Peyer's patch (tissue), 4 donors: Measurements from ENCODE around the gene FHL1.

Experiments
- POLR2A ChIP-seq, 2 donors: fragments of 450-650 bp; IDR thresholded peaks; one replicate each; pipeline ENCODE4 v1.5.1; 2017; ENCODE audit warnings: antibody characterized with exemption in 2 of 2, mild to moderate bottlenecking in 2 of 2, moderate library complexity in 2 of 2
- TF ChIP-seq, protein P1 (sequence below), 6 experiments: fragments of 450-650 bp in 4 of 6; fragments of 200-600 bp in 2 of 6; sonication (generic) in 1 of 6; IDR thresholded peaks; one replicate each; pipeline ENCODE4 v1.5.1; 2017 to 2019; ENCODE audit warnings: antibody characterized with exemption in 6 of 6, mild to moderate bottlenecking in 3 of 6, moderate library complexity in 1 of 6

GRCh38 chrX:136205882-136206380 is 58.6 kb downstream of the FHL1 start:
- TF ChIP-seq, protein P1, sequence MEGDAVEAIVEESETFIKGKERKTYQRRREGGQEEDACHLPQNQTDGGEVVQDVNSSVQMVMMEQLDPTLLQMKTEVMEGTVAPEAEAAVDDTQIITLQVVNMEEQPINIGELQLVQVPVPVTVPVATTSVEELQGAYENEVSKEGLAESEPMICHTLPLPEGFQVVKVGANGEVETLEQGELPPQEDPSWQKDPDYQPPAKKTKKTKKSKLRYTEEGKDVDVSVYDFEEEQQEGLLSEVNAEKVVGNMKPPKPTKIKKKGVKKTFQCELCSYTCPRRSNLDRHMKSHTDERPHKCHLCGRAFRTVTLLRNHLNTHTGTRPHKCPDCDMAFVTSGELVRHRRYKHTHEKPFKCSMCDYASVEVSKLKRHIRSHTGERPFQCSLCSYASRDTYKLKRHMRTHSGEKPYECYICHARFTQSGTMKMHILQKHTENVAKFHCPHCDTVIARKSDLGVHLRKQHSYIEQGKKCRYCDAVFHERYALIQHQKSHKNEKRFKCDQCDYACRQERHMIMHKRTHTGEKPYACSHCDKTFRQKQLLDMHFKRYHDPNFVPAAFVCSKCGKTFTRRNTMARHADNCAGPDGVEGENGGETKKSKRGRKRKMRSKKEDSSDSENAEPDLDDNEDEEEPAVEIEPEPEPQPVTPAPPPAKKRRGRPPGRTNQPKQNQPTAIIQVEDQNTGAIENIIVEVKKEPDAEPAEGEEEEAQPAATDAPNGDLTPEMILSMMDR (IDR thresholded peaks at IDR 0.05): no peak
- no peak for TF ChIP-seq POLR2A (IDR thresholded peaks at IDR 0.05)
